K562 (cell line): ENCODE data around the gene PNMA6F. TPM values are rescaled to one million over a fixed set of nuclear protein-coding genes. Genes with fewer than 3 reads are reported as not detected.

Experiments
- ATAC-seq: fragments of 200-7000 bp; cut with Tn5 transposase; 3 replicates; pipeline ENCODE4 v1.9.1; 2020; ENCODE audit warnings: moderate library complexity
- BruUV-seq: library from RNA; stranded (reverse); fragments of 400-500 nt; replicated peaks from 2 replicates; lab custom pipeline; 2021; lab: Mats Ljungman, UMichigan
- CTCF ChIA-PET: fragments of 300-600 bp; formaldehyde crosslinking; extraction: SDS; loops from one replicate; lab custom pipeline; 2021; ENCODE audit warnings: low intra/inter-chr PET ratio; lab: Yijun Ruan, JAX
- POLR2A ChIA-PET: fragments of 300-600, 350-650 bp; sonication (Branson Sonifier 250); formaldehyde crosslinking; extraction: SDS; loops from one replicate; lab custom pipeline; 2021; ENCODE audit warnings: antibody characterized with exemption, inconsistent platforms; lab: Yijun Ruan, JAX
- DNase-seq, 4 experiments: peaks; one replicate each; pipeline versions ENCODE4 v3.0.0 to v3.0.0-alpha.2; 2011 to 2018; ENCODE audit warnings: low spot score in 3 of 4, mixed read lengths in 3 of 4; ENCODE audit errors: extremely low read depth in 1 of 4
- FAIRE-seq: peaks from 2 replicates; lab custom pipeline; 2011; peaks lifted over from hg19 to GRCh38; lab: Jason Lieb, UNC
- H2AFZ ChIP-seq: 2 replicates; pipeline ENCODE4 v1.6.0; 2011; ENCODE audit warnings: low read depth, low read length, control low read depth, inconsistent platforms
- H3K27ac ChIP-seq: fragments of 200-600 bp; 3 replicates; pipeline ENCODE4 v1.8.0; 2011; ENCODE audit warnings: low read depth, mild to moderate bottlenecking, control low read depth, inconsistent platforms, low read length, moderate library complexity, mixed read lengths; ENCODE audit errors: extremely low read depth
- H3K27me3 ChIP-seq, 2 experiments: fragments of 300-600 bp in 1 of 2; 2 replicates in 1 of 2; 3 replicates in 1 of 2; pipeline versions ENCODE4 v1.6.0 to v1.8.0; 2011; ENCODE audit warnings: inconsistent platforms in 2 of 2, low read length in 2 of 2, mild to moderate bottlenecking in 1 of 2, mixed read lengths in 1 of 2, moderate library complexity in 1 of 2; ENCODE audit not compliant: control insufficient read depth in 2 of 2, insufficient read depth in 2 of 2
- H3K36me3 ChIP-seq: fragments of 300-600 bp; 3 replicates; pipeline ENCODE4 v1.8.0; 2011; ENCODE audit warnings: mild to moderate bottlenecking, low read length, inconsistent platforms; ENCODE audit not compliant: control insufficient read depth, insufficient read depth
- H3K4me1 ChIP-seq, 2 experiments: fragments of 200-600 bp in 1 of 2; replicated peaks in 1 of 2; 2 replicates in 1 of 2; 3 replicates in 1 of 2; pipeline versions ENCODE4 v1.5.1 to v1.8.0; 2011; ENCODE audit warnings: inconsistent platforms in 2 of 2, low read length in 2 of 2, mild to moderate bottlenecking in 1 of 2, mixed read lengths in 1 of 2, moderate library complexity in 1 of 2; ENCODE audit not compliant: control insufficient read depth in 2 of 2, insufficient read depth in 2 of 2
- H3K4me2 ChIP-seq: 2 replicates; pipeline ENCODE4 v1.6.1; 2011; ENCODE audit warnings: low read length, control low read depth, inconsistent platforms, mixed read lengths; ENCODE audit not compliant: insufficient read depth
- H3K4me3 ChIP-seq: fragments of 200-600 bp; sonication (generic), shearing (Covaris generic); 2 replicates; pipeline ENCODE4 v1.5.1; 2016; ENCODE audit warnings: control low read depth, inconsistent platforms
- H3K79me2 ChIP-seq: fragments of 200-600 bp; 3 replicates; pipeline ENCODE4 v1.8.0; 2011; ENCODE audit warnings: low read length, inconsistent platforms; ENCODE audit not compliant: control insufficient read depth, insufficient read depth
- H3K9ac ChIP-seq, 2 experiments: 2 replicates each; pipeline versions ENCODE4 v1.6.0 to v1.6.1; 2011; ENCODE audit warnings: low read depth in 2 of 2, low read length in 2 of 2, control low read depth in 1 of 2, inconsistent platforms in 1 of 2, mild to moderate bottlenecking in 1 of 2, mixed read lengths in 1 of 2; ENCODE audit not compliant: insufficient read depth in 1 of 2
- H3K9me1 ChIP-seq: one replicate; pipeline ENCODE4 v1.6.0; 2011; ENCODE audit warnings: inconsistent platforms, mild to moderate bottlenecking, low read length, moderate library complexity; ENCODE audit not compliant: control insufficient read depth, insufficient read depth
- H3K9me3 ChIP-seq: replicated peaks from 2 replicates; pipeline ENCODE4 v1.5.1; 2011; ENCODE audit warnings: low read depth, low read length, inconsistent platforms; ENCODE audit not compliant: control insufficient read depth, insufficient read depth
- H4K20me1 ChIP-seq: replicated peaks from 2 replicates; pipeline ENCODE4 v1.6.1; 2011; ENCODE audit warnings: low read length, inconsistent platforms, mixed read lengths; ENCODE audit not compliant: control insufficient read depth, insufficient read depth
- ARHGAP35 ChIP-seq: fragments of 450-650 bp; IDR thresholded peaks from 2 replicates; pipeline ENCODE4 v1.6.1; 2018; ENCODE audit not compliant: partially characterized antibody
- FOXJ2 ChIP-seq: fragments of 200-800 bp; sonication (Bioruptor generic); IDR thresholded peaks from 2 replicates; pipeline ENCODE4 v1.6.1; 2016; ENCODE audit warnings: missing genetic modification characterization, missing compliant biosample characterization
- HSF4 ChIP-seq: fragments of 250-450 bp; sonication (Bioruptor Pico); IDR thresholded peaks from 2 replicates; pipeline ENCODE4 v2.1.2; 2022; ENCODE audit warnings: mild to moderate bottlenecking, moderate library complexity, borderline replicate concordance
- JUN ChIP-seq, 2 experiments: sonication (generic) in 1 of 2; formaldehyde crosslinking in 1 of 2; IDR thresholded peaks; 2 replicates each; pipeline versions ENCODE4 v1.6.1 to v1.8.0; 2012 to 2022; ENCODE audit warnings: borderline replicate concordance in 2 of 2, mild to moderate bottlenecking in 2 of 2, improper control_type of control experiment in 1 of 2, low read depth in 1 of 2, low read length in 1 of 2, missing genetic modification reagents in 1 of 2
- NEUROD1 ChIP-seq: fragments of 150-350 bp; IDR thresholded peaks from 2 replicates; pipeline ENCODE4 v1.6.1; 2014; ENCODE audit warnings: borderline replicate concordance, low read length, low read depth; ENCODE audit not compliant: partially characterized antibody
- POLR2G ChIP-seq: fragments of 200-400 bp; formaldehyde crosslinking; IDR thresholded peaks from 2 replicates; pipeline ENCODE4 v1.6.1; 2017; ENCODE audit warnings: low read depth, mild to moderate bottlenecking, antibody characterized with exemption, low read length, moderate library complexity
- POLR3A ChIP-seq: IDR thresholded peaks from 2 replicates; pipeline ENCODE4 v1.6.1; 2011; ENCODE audit warnings: borderline replicate concordance, mild to moderate bottlenecking, moderate library complexity; ENCODE audit not compliant: insufficient read length, insufficient read depth; ENCODE audit errors: extremely low read depth
- PURB ChIP-seq: sonication (generic); formaldehyde crosslinking; IDR thresholded peaks from 2 replicates; pipeline ENCODE4 v1.9.0; 2021; ENCODE audit warnings: low read depth, mild to moderate bottlenecking, missing genetic modification reagents
- RBFOX2 ChIP-seq: fragments of 200-400 bp; formaldehyde crosslinking; IDR thresholded peaks from 2 replicates; pipeline ENCODE4 v1.6.1; 2017; ENCODE audit warnings: low read depth, mild to moderate bottlenecking, low read length, moderate library complexity
- ZZZ3 ChIP-seq: fragments of 450-650 bp; IDR thresholded peaks from 2 replicates; pipeline ENCODE4 v1.6.1; 2016; ENCODE audit warnings: antibody characterized with exemption, mild to moderate bottlenecking, moderate library complexity
- WGBS: fragments of 100-300 bp; shearing (Covaris generic); methylation state at CpG from one replicate; pipeline ENCODE4 v1.1.6; 2016; ENCODE audit warnings: low coverage, mixed read lengths; ENCODE audit not compliant: insufficient coverage; ENCODE audit errors: missing lambda C conversion rate; 5-methylcytosine and 5-hydroxymethylcytosine counted together
- in situ Hi-C: fragments of 300-500 bp; cut with MboI; formaldehyde crosslinking; loops from 4 replicates; pipeline ENCODE4 v1.15.0; 2018; ENCODE audit warnings: inconsistent platforms, mixed read lengths
- intact Hi-C: fragments of 100-400 bp; cut with micrococcal nuclease; formaldehyde crosslinking; loops from 2 replicates; pipeline ENCODE4 v1.14.2; 2022
- polyA plus RNA-seq, 8 experiments: library from polyadenylated mRNA; depleted of rRNA in 4 of 8; stranded (reverse) in 5 of 8; unstranded in 3 of 8; fragments of >200 nt; fragmentation: Nextera tagmentation in 2 of 8; fragmentation: Illumina TruSeq in 1 of 8; extraction: Ambion mirVana in 2 of 8; extraction: Trizol in 1 of 8; gene quantifications; 2 replicates each; pipeline versions ENCODE4 v1.2.1 to v1.2.3, GENCODE V29; 2011 to 2014; ENCODE audit warnings: inconsistent platforms in 1 of 8, missing spikeins in 1 of 8
- total RNA-seq, 7 experiments: library from RNA; depleted of rRNA in 6 of 7; stranded (reverse); fragments of >200 nt in 6 of 7; fragmentation: Illumina TruSeq in 2 of 7; extraction: Trizol in 2 of 7; gene quantifications; 2 replicates each; pipeline versions ENCODE4 v1.2.1 to v1.2.3, GENCODE V29; 2011 to 2021; ENCODE audit warnings: low replicate concordance in 1 of 7

PNMA6F gene
- total and polyA plus RNA-seq, 9 of the 15 experiments (the other 6 are each of a cell fraction or from before 2014, with no cell fraction given): not detected

DNA sequence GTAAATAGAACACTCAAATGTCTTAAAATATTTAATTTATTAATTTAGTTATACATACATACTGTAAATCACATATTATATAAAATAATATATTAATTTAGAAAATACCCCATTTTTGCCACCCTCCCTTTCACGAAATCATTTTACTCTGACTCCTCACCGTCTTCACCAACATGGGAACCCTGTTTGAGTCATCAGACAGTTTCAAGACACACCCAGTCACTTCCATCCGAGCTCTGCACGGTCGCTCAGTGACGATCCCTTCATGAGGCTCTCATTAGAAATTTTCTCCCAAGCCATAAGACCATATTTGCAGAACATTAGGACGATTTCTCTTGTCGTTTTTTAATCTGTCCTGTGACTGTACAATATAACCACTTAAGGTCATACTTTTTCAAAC, 26.9 kb upstream of the PNMA6F start (continued):
- no peak for TF ChIP-seq PURB
- no peak for TF ChIP-seq FOXJ2
- no peak for TF ChIP-seq JUN (IDR thresholded peaks at IDR 0.05; ENCODE audit: borderline replicate concordance, low read depth, low read length)
- TF ChIP-seq JUN (CRISPR knock-in tag; IDR thresholded peaks at IDR 0.05; ENCODE audit: borderline replicate concordance): no peak
- no peak for TF ChIP-seq ZZZ3
- TF ChIP-seq POLR3A: no peak
- TF ChIP-seq NEUROD1: no peak
- no peak for TF ChIP-seq ARHGAP35

DNA sequence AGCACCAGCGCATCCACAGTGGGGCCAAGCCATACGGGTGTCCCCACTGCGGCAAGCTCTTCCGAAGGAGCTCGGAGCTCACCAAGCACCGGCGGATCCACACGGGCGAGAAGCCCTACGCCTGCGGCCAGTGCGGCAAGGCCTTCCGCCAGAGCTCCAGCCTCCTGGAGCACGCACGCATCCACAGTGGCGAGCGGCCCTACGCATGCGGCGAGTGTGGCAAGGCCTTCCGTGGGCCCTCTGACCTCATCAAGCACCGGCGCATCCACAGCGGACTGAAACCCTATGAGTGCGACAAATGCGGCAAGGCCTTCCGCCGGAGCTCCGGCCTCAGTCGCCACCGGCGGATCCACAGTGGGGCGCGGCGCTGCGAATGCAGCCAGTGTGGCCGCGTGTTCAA, 26.0 kb upstream of the PNMA6F start:
- CTCF ChIA-PET: no interaction called here
- Histone ChIP-seq H3K9me1 (no peaks in the 10 kb centered on the region), H4K20me1 (no peaks in the 10 kb centered on the region), H3K4me3 (no peak overlapping the region), H3K9me3 (no peaks in the 10 kb centered on the region), H3K79me2 (peaks cover 14% of the 10 kb centered on the region), H3K36me3 (peaks cover 79% of the 10 kb centered on the region; the same call in 2 of the 3 replicates), H2AFZ (no peak overlapping the region), H3K27me3 (no peaks in the 10 kb centered on the region), H3K27ac (no peak overlapping the region), H3K9ac (no peak overlapping the region), H3K4me1 (no peaks in the 10 kb centered on the region), H3K4me2 (no peak overlapping the region)
- BruUV-seq: no TSS peak
- no peak for FAIRE-seq
- TF ChIP-seq POLR2G (0 out of 2 replicates have a peak, but pooled peaks have one; percentile 37), HSF4 (CRISPR knock-in tag) (no peak), RBFOX2 (peak; percentile 27; the same call in 1 of the 2 replicates)
- DNase-seq: no peak
- WGBS: 94% methylated on average over 5 of the region's 38 CpGs
- ATAC-seq: no peak
- intact Hi-C loops (no loop called here), in situ Hi-C loops (no loop called here)
- POLR2A ChIA-PET: interaction anchor here (0.7 kb wide), 1 partner anchor 20 kb away, joined by 3 read pairs; no protein-coding TSS in a partner anchor
